Lung (tissue), 12 donors: ENCODE results near the gene GALNT2. TPM values are rescaled to one million over a fixed set of nuclear protein-coding genes. Genes with fewer than 3 reads are reported as not detected.

Experiments
- ATAC-seq: fragments of 200-7000 bp; cut with Tn5 transposase; one replicate; pipeline ENCODE4 v1.9.1; 2020; ENCODE audit warnings: moderate number of reproducible peaks; ENCODE audit not compliant: insufficient read depth, low FRiP score
- DNase-seq, 3 donors: peaks; one replicate each; pipeline ENCODE4 v3.0.0-alpha.2; 2013 to 2017
- H3K27ac ChIP-seq, 2 donors: one replicate each; pipeline ENCODE4 v1.5.1; 2013; ENCODE audit warnings: mild to moderate bottlenecking in 2 of 2, moderate library complexity in 2 of 2, control low read depth in 1 of 2, inconsistent platforms in 1 of 2, low read depth in 1 of 2, low read length in 1 of 2
- H3K27me3 ChIP-seq, 3 donors: one replicate each; pipeline ENCODE4 v1.5.1; 2013; ENCODE audit warnings: low read length in 2 of 3; ENCODE audit not compliant: control insufficient read depth in 3 of 3, insufficient read depth in 3 of 3
- H3K36me3 ChIP-seq, 4 donors: one replicate each; pipeline ENCODE4 v1.5.1; 2013; ENCODE audit warnings: low read length in 4 of 4, mild to moderate bottlenecking in 1 of 4, moderate library complexity in 1 of 4; ENCODE audit not compliant: control insufficient read depth in 4 of 4, insufficient read depth in 4 of 4
- H3K4me1 ChIP-seq, 5 donors: one replicate each; pipeline ENCODE4 v1.5.1; 2013; ENCODE audit warnings: low read length in 5 of 5, mild to moderate bottlenecking in 2 of 5, moderate library complexity in 1 of 5; ENCODE audit not compliant: control insufficient read depth in 5 of 5, insufficient read depth in 5 of 5
- H3K4me3 ChIP-seq: one replicate; pipeline ENCODE4 v1.5.1; 2013; ENCODE audit warnings: mild to moderate bottlenecking, control low read depth, moderate library complexity
- H3K9ac ChIP-seq, 2 donors: one replicate each; pipeline ENCODE4 v1.5.1; 2013; ENCODE audit warnings: low read length in 2 of 2, control low read depth in 1 of 2; ENCODE audit not compliant: insufficient read depth in 1 of 2
- H3K9me3 ChIP-seq, 4 donors: one replicate each; pipeline ENCODE4 v1.5.1; 2013; ENCODE audit warnings: low read length in 3 of 4, mild to moderate bottlenecking in 1 of 4, moderate library complexity in 1 of 4; ENCODE audit not compliant: control insufficient read depth in 4 of 4, insufficient read depth in 3 of 4
- CTCF ChIP-seq: IDR thresholded peaks from 2 replicates; pipeline ENCODE4 v1.5.1; 2012; ENCODE audit warnings: mild to moderate bottlenecking; ENCODE audit errors: control extremely low read depth, extremely low read depth
- WGBS, 2 donors: extraction: QIAGEN DNeasy Blood & Tissue Kit; methylation state at CpG; one replicate each; pipeline ENCODE4 v1.1.7; 2013; 5-methylcytosine and 5-hydroxymethylcytosine counted together
- polyA plus RNA-seq, 2 donors: library from polyadenylated mRNA; stranded (reverse); fragments of 200-250 nt; gene quantifications; one replicate each; pipeline ENCODE4 v1.2.1, GENCODE V29; 2013
- total RNA-seq, 2 donors: library from RNA; depleted of rRNA in 1 of 2; stranded (reverse); fragments of >200 nt in 1 of 2; gene quantifications; one replicate each; pipeline ENCODE4 v1.2.1, GENCODE V29; 2014 to 2021
- donor health status: control.
- donor health status: control.
- donor health status: Bipolar disorder and iron deficiency.
- donor health status: healthy.
- donor health status: DM: yes; HTN: yes; CAD: no.

The GALNT2 gene
- total and polyA plus RNA-seq, 4 donors = 23.1 to 101 (median 58.9) TPM

GRCh38 chr1:230254265-230254664, 187.2 kb downstream of the GALNT2 start:
- Histone ChIP-seq H3K4me1 (peaks cover 0 to 5% (median 0%) of the 10 kb centered on the region in 5 donors), H3K27me3 (no peaks in the 10 kb centered on the region), H3K4me3 (no peak overlapping the region), H3K9me3 (peaks cover 0 to 2% (median 0%) of the 10 kb centered on the region in 4 donors), H3K9ac (no peak overlapping the region), H3K27ac (no peak overlapping the region), H3K36me3 (peaks cover 0 to 31% (median 9%) of the 10 kb centered on the region in 4 donors)
- TF ChIP-seq CTCF = no peak
- ATAC-seq (no peak), DNase-seq (no peak)
- 86 to 96% methylated on average over 4 of the region's 4 CpGs for WGBS, 2 donors

- peaks cover 0 to under 1% (median 0%) of the 10 kb centered on the region in 4 donors for H3K9me3 ChIP-seq
- H3K36me3 ChIP-seq = peaks cover 0 to 25% (median 5%) of the 10 kb centered on the region in 4 donors
- no peaks in the 10 kb centered on the region for H3K27me3 ChIP-seq
- WGBS, 2 donors = 92 to 98% methylated on average over 15 of the region's 15 CpGs
- no peak overlapping the region for H3K27ac ChIP-seq
- no peak for DNase-seq
- no peak overlapping the region for H3K4me3 ChIP-seq
- ATAC-seq = no peak
- TF ChIP-seq CTCF = no peak
- no peak overlapping the region for H3K9ac ChIP-seq
- H3K4me1 ChIP-seq = peaks cover 0 to 4% (median 0%) of the 10 kb centered on the region in 5 donors
Observed at GRCh38 chr1:230255116-230255515, 188.1 kb downstream of the GALNT2 start.

GRCh38 chr1:230255991-230256390, 189.0 kb downstream of the GALNT2 start:
- no peak for DNase-seq
- Histone ChIP-seq H3K27me3 (no peaks in the 10 kb centered on the region), H3K4me1 (no peaks in the 10 kb centered on the region), H3K9me3 (no peaks in the 10 kb centered on the region), H3K4me3 (no peak overlapping the region), H3K27ac (no peak overlapping the region), H3K9ac (no peak overlapping the region), H3K36me3 (peaks cover 0 to 21% (median 3%) of the 10 kb centered on the region in 4 donors)
- 97 to 98% methylated on average over 10 of the region's 10 CpGs for WGBS, 2 donors
- ATAC-seq = no peak
- TF ChIP-seq CTCF = no peak

GRCh38 chr1:230256896-230257295, 189.9 kb downstream of the GALNT2 start:
- no peak for ATAC-seq

More at GRCh38 chr1:230256896-230257295, 189.9 kb downstream of the GALNT2 start:
- no peak for DNase-seq
- peaks cover 0 to 19% (median 3%) of the 10 kb centered on the region in 4 donors for H3K36me3 ChIP-seq
- no peaks in the 10 kb centered on the region for H3K27me3 ChIP-seq
- H3K9me3 ChIP-seq = no peaks in the 10 kb centered on the region
- WGBS, 2 donors = 90 to 96% methylated on average over 6 of the region's 6 CpGs
- no peak for TF ChIP-seq CTCF
- H3K27ac ChIP-seq = no peak overlapping the region
- no peak overlapping the region for H3K9ac ChIP-seq
- peaks cover 0 to 3% (median 0%) of the 10 kb centered on the region in 5 donors for H3K4me1 ChIP-seq
- H3K4me3 ChIP-seq = no peak overlapping the region
